ENCODE data around the gene MS4A15. TPM values are rescaled to one million over a fixed set of nuclear protein-coding genes. Genes with fewer than 3 reads are reported as not detected.

MS4A15 gene
- total and polyA plus RNA-seq, 10 of the 15 experiments (the other 5 are each of a cell fraction or from before 2014, with no cell fraction given), result 0.05 to 0.84 (median 0.45) TPM

DNA sequence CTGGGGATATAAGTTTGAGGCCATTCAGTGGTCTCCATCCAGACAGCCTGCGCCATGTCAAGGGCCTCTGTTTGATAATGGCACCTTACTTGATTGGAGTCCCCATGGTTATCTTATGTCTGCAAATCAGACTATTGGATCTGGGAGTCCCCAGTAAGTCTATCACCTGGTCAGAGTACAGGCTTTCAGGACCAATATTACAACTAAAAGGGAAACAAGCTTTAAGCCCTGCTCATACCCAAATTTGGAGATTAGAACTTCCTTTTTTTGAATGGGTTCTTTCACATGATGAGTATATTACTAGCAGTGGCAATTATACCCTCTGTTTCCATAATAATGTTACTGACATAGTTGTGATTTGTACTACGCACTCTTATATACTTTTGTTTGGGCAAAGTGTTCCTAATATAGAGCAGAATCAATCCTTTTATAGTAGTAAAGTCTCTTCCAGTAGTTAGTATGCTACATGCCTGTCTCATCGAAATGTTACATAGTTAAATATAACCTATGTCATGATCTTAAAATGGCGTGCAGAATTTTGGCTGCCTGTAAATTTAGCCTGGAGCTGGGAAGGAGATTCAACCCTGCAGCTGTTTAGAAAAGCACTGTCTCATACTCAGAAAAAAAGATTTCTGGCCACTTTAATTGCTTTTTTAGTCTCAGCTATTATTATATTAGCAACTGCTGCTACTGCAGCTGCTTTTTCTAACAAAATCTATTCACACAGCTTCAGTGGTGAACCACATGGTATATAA is 4.9 kb downstream of the MS4A15 start:
- WGBS (ENCODE audit: insufficient coverage, insufficient replicate concordance, low lambda C conversion rate, missing lambda C conversion rate), result 36% methylated on average over 4 of the region's 4 CpGs
- peak overlapping the region; percentile 14; the same call in 1 of the 2 replicates for H3K9ac ChIP-seq (ENCODE audit: control insufficient read depth, insufficient read depth, low read length)
- DNase-seq (ENCODE audit: low read depth, low spot score) (peak; percentile 49), FAIRE-seq (peak; percentile 13), ATAC-seq (peak; percentile 24)
- no peak overlapping the region for H3K4me3 ChIP-seq
- in situ Hi-C loops (cut with MboI) (loop anchor here (10.0 to 25.0 kb wide), 2 partner anchors 397 to 1574 kb away; no protein-coding TSS in a partner anchor), intact Hi-C loops (cut with micrococcal nuclease; ENCODE audit: unreplicated experiment) (loop anchor here (5.0 to 10.0 kb wide), 6 partner anchors 129 to 567 kb away; partner anchors contain the start of genes PRPF19 and VPS37C)
- ChIA-PET SMC1A (ENCODE audit: uncharacterized antibody, unreplicated experiment) (interaction anchor here (0.6 to 7.8 kb wide), 18 partner anchors 13 to 497 kb away, joined by 3 to 143 read pairs (median 6); partner anchors contain the start of gene MS4A8), CTCF (interaction anchor here (1.1 to 7.3 kb wide), 15 partner anchors 8 to 416 kb away, joined by 3 to 184 read pairs (median 8); partner anchors contain the start of genes MS4A1 and MS4A8), POLR2A (interaction anchor here (0.6 to 1.8 kb wide), 8 partner anchors 13 to 998 kb away, joined by 3 to 6 read pairs (median 3); partner anchors contain the start of genes TMEM109 and TMEM132A), RAD21 (ENCODE audit: unreplicated experiment) (interaction anchor here (0.9 to 7.4 kb wide), 14 partner anchors 13 to 1781 kb away, joined by 3 to 119 read pairs (median 11); partner anchors contain the start of genes MS4A1, MS4A10 and MS4A8)
- peak overlapping the region; percentile 96 for H3K27ac ChIP-seq (ENCODE audit: control insufficient read depth, insufficient read depth)
- no TSS peak for BruUV-seq (replicated peaks)
- H3K4me1 ChIP-seq (ENCODE audit: control insufficient read depth, insufficient read depth, low read length), result peaks cover 61% of the 10 kb centered on the region
- no peaks in the 10 kb centered on the region for H3K36me3 ChIP-seq (ENCODE audit: control insufficient read depth in 2 of 2, insufficient read depth in 2 of 2, low read length in 1 of 2)
- no peaks in the 10 kb centered on the region for H3K27me3 ChIP-seq (replicated peaks in 1 of 2; ENCODE audit: control insufficient read depth in 2 of 2, insufficient read depth in 2 of 2, low read length in 1 of 2)
- peak overlapping the region; percentile 57 for H3K4me2 ChIP-seq (ENCODE audit: control insufficient read depth, insufficient read depth)
- no peaks in the 10 kb centered on the region for H3K79me2 ChIP-seq (ENCODE audit: control insufficient read depth, insufficient read depth, low read length)
- H3K9me3 ChIP-seq (replicated peaks; ENCODE audit: control insufficient read depth, insufficient read depth, low read length), result peaks cover 1% of the 10 kb centered on the region; the same call in 2 of the 3 replicates
- H2AFZ ChIP-seq (ENCODE audit: control insufficient read depth, low read depth, low read length), result peak overlapping the region; percentile 19; the same call in 1 of the 2 replicates
- no peaks in the 10 kb centered on the region for H4K20me1 ChIP-seq (ENCODE audit: control insufficient read depth, insufficient read depth)
- TF ChIP-seq, protein P1, sequence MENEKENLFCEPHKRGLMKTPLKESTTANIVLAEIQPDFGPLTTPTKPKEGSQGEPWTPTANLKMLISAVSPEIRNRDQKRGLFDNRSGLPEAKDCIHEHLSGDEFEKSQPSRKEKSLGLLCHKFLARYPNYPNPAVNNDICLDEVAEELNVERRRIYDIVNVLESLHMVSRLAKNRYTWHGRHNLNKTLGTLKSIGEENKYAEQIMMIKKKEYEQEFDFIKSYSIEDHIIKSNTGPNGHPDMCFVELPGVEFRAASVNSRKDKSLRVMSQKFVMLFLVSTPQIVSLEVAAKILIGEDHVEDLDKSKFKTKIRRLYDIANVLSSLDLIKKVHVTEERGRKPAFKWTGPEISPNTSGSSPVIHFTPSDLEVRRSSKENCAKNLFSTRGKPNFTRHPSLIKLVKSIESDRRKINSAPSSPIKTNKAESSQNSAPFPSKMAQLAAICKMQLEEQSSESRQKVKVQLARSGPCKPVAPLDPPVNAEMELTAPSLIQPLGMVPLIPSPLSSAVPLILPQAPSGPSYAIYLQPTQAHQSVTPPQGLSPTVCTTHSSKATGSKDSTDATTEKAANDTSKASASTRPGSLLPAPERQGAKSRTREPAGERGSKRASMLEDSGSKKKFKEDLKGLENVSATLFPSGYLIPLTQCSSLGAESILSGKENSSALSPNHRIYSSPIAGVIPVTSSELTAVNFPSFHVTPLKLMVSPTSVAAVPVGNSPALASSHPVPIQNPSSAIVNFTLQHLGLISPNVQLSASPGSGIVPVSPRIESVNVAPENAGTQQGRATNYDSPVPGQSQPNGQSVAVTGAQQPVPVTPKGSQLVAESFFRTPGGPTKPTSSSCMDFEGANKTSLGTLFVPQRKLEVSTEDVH (IDR thresholded peaks at IDR 0.05; ENCODE audit: low read depth, partially characterized antibody), result no peak
- TF ChIP-seq SRF (IDR thresholded peaks at IDR 0.05; ENCODE audit: low read depth in 2 of 2, low read length in 2 of 2) (peak; percentile 57 to 92), BHLHE40 (IDR thresholded peaks at IDR 0.05; ENCODE audit: borderline replicate concordance in 1 of 2, low read depth in 2 of 2, low read length in 1 of 2) (no peak), ZBED1 (IDR thresholded peaks at IDR 0.05; ENCODE audit: borderline replicate concordance) (peak; percentile 31; the same call in 1 of the 2 replicates), RCOR1 (conservative IDR thresholded peaks at IDR 0.05; ENCODE audit: low read depth, low read length) (no peak), MYC (IDR thresholded peaks at IDR 0.05; ENCODE audit: insufficient read depth, insufficient read length, insufficient replicate concordance, low read length, severe bottlenecking) (no peak), ZNF384 (IDR thresholded peaks at IDR 0.05; ENCODE audit: borderline replicate concordance, low read depth, low read length) (no peak), GABPA (IDR thresholded peaks at IDR 0.05; ENCODE audit: low read depth) (no peak), JUNB (IDR thresholded peaks at IDR 0.05) (peak; percentile 19; the same call in 1 of the 2 replicates), PML (IDR thresholded peaks at IDR 0.05; ENCODE audit: low read length) (no peak), NR2C1 (IDR thresholded peaks at IDR 0.05) (no peak)
- TF ChIP-seq, protein P2, sequence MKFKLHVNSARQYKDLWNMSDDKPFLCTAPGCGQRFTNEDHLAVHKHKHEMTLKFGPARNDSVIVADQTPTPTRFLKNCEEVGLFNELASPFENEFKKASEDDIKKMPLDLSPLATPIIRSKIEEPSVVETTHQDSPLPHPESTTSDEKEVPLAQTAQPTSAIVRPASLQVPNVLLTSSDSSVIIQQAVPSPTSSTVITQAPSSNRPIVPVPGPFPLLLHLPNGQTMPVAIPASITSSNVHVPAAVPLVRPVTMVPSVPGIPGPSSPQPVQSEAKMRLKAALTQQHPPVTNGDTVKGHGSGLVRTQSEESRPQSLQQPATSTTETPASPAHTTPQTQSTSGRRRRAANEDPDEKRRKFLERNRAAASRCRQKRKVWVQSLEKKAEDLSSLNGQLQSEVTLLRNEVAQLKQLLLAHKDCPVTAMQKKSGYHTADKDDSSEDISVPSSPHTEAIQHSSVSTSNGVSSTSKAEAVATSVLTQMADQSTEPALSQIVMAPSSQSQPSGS (IDR thresholded peaks at IDR 0.05; ENCODE audit: low read length), result no peak
- TF ChIP-seq, protein P3, sequence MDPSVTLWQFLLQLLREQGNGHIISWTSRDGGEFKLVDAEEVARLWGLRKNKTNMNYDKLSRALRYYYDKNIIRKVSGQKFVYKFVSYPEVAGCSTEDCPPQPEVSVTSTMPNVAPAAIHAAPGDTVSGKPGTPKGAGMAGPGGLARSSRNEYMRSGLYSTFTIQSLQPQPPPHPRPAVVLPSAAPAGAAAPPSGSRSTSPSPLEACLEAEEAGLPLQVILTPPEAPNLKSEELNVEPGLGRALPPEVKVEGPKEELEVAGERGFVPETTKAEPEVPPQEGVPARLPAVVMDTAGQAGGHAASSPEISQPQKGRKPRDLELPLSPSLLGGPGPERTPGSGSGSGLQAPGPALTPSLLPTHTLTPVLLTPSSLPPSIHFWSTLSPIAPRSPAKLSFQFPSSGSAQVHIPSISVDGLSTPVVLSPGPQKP (IDR thresholded peaks at IDR 0.05; ENCODE audit: low read depth, low read length), result peak; percentile 89
- TF ChIP-seq, protein P4, sequence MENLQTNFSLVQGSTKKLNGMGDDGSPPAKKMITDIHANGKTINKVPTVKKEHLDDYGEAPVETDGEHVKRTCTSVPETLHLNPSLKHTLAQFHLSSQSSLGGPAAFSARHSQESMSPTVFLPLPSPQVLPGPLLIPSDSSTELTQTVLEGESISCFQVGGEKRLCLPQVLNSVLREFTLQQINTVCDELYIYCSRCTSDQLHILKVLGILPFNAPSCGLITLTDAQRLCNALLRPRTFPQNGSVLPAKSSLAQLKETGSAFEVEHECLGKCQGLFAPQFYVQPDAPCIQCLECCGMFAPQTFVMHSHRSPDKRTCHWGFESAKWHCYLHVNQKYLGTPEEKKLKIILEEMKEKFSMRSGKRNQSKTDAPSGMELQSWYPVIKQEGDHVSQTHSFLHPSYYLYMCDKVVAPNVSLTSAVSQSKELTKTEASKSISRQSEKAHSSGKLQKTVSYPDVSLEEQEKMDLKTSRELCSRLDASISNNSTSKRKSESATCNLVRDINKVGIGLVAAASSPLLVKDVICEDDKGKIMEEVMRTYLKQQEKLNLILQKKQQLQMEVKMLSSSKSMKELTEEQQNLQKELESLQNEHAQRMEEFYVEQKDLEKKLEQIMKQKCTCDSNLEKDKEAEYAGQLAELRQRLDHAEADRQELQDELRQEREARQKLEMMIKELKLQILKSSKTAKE (IDR thresholded peaks at IDR 0.05; ENCODE audit: low read depth, poor library complexity, severe bottlenecking), result peak; percentile 98

All from GM12878 (cell line).